ENCODE data around the gene SUFU.
"Not testable (repeated sequence)": the region's sequence is repeated elsewhere in the genome, so short reads cannot be mapped to it uniquely, and the experiment has no call there.

Gene SUFU

DNA sequence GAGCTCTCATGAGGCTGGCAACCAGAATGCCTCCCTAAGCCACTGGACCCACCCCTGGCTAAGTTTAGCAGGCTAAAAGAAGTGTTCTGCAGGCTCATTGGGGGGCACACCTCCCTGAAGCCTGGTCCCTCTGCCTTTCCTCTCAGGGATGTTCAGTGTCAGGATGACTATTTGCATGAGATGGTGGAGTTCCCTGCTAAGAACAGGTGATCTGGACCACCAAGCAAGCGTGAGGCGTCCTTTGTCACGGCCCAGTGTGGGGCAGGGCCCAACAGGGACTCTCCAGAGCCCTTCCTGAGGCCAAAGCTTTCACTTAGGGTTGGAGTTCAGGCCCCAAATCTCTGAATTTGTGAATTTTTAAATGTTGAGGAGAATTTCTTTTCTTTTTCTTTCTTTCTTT is 12.0 kb downstream of the SUFU start:
- DNase-seq, result no peak

DNA sequence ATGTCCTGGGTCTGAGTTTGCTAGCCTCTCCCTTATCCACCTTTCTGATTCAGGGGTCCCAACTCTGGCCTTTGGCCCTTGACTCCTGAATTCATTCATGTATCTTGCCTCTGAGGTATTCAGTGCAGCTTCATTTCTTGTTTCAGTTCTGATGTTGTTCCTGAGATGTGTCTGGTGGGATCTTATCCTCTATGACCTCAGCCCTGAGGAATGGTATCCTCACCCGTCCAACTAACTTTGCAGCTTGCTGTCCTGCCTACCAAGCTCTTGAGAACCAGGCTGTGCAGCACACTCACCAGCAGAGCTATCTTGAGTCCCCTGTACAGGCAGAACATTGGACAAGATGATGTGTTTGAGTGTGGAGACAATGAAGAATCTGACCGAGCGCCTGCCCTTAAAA is 13.8 kb downstream of the SUFU start:
- DNase-seq, result no peak

DNA sequence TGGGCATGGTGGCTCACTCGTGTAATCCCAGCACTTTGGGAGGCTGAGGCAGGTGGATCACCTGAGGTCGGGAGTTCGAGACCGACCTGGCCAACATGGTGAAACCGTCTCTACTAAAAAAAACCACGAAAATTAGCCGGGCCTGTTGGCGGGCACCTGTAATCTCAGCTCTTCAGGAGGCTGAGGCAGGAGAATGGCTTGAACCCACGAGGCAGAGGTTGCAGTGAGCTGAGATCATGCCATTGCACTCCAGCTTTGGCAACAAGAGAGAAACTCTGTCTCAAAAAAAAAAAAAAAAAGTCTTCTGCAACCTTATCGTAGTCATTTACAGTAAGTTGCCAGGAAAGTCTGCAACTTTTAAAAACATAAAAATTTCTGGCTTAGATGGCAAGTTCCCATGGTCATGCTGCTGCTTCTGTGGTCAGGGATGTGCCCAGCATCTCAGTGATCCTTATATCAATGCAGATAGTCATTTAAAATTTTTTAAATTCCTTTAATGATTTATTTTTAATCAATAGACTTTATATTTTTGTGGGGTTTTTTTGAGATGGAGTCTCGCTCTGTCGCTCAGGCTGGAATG is 15.6 kb downstream of the SUFU start:
- DNase-seq, result no peak

- DNase-seq, result no peak
Observed at GRCh38 chr10:102522874-102523249, 19.1 kb downstream of the SUFU start.

DNA sequence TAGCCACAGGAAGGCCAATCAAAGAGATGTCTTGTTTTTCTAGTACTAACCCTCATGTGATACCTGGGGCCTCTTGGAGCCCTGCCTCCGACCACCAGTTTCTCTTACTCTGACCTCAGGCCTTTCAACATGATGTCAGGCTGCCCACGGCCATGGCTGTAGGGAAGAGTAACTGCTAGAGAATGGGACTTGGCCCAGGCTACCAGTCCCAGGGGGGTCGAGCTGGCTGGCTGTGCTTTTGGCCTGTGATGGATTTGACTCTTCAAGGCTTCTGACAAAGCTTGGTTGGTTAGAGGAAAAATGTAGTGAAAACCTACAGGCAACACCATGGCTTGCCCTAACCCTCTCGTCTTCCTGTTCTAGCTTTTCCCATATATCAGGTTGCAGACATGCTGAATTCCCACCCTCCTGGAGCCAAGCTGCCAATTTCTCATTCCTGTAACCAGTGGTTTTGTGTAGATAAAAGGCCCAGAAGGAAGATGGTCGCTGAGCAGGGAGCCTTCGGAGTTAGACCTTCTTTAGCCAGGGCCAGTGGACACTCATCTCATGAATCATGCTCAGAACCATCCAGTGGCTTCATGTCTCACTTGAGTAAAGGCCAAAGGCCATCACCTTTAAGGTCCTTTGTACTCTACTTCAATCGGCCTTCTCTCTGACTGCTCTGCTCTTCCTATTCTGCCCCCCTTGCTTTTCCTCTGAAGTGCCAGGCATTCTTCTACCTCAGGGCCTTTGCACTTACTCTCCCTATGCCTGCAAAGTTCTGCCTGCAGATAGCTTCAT is 19.7 kb downstream of the SUFU start:
- DNase-seq, result no peak

GRCh38 chr10:102524746-102525145 is 21.0 kb downstream of the SUFU start:
- no peak for DNase-seq

GRCh38 chr10:102527546-102527945 is 23.8 kb downstream of the SUFU start:
- no peak for DNase-seq

DNA sequence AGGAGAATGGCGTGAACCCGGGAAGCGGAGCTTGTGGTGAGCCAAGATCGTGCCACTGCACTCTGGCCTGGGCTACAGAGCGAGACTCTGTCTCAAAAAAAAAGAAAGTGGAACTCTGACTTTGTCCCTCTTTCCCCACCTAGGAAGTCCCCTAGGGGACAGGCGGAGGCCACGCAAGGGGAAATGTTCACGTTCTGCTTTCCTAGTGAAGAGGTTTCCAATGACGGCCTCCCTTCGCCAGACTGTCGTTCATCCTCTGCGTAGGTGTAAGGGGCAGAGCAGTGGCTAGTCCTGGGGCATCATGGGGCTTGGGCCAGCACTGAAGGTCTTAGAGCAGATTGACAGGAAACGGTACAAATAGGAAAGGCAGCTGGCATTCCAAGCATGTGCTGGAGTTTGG is 30.6 kb downstream of the SUFU start:
- no peak for DNase-seq

DNA sequence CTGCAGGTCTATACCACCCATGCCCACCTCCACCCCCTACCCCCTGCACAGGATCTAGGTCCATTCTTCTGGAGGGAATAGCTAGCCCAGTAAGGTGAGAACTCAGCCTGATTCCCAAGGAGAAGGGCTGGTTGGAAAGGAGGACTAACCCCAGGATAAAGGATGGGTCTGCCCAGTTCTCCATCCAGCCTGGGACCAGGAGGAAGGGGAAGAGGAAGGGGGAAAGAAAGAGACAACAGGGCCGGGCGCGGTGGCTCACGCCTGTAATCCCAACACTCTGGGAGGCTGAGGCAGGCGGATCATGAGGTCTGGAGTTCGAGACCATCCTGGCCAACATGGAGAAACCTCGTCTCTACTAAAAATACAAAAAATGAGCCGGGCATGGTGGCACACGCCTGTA is 31.2 kb downstream of the SUFU start:
- DNase-seq, result not testable (repeated sequence)

DNA sequence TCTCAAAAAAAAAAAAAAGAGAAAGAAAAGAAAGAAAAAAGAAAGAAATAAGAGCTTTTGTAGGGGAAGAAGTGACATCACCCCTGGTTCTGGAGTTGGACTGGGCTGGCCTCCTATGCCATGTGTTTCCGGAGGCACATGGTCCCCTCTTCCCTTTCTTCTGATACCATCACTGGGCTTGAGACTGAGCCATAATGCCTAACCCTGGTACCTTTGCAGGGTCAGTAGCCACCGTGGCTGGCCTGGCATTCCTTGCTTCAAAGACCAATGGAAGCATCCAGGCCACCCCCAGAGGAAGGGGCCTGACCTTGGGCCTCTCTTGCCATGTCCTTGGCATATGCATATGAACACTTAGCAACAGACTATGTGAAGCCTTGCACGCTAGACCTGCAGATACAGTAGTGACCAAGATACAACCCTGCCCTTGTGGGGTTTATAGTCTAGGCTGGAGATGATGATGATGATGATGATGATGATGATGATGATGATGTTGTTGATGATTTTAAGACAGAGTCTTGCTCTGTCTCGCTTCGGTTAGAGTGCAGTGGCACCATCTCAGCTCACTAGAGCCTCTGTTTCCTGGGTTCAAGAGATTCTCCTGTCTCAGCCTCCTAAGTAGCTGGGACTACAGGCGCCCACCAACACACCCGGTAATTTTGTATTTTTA is 31.8 kb downstream of the SUFU start:
- DNase-seq, result no peak

- DNase-seq, result no peak
Observed at GRCh38 chr10:102537367-102537766, 33.6 kb downstream of the SUFU start.

GRCh38 chr10:102537948-102538347 is 34.2 kb downstream of the SUFU start:
- no peak for DNase-seq

DNA sequence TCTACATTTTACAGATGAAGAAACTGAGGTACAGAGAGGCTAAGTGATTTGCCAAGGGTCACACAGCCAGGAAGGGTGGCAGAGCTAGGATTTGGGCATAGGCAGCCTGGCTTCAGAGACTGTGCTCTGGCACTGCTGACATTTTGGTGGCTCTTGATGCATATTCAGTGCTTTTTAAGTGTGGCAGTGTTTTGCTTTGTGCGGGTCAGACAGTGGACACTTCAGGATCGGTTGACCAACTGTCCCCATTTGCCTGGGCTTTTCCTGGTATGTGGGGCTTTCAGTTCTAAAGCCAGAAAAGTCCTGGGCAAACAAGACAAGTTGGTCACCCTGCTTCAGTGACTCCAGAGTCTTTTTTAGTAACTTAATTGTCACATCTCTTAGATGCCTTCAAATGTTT is 35.0 kb downstream of the SUFU start:
- no peak for DNase-seq

DNA sequence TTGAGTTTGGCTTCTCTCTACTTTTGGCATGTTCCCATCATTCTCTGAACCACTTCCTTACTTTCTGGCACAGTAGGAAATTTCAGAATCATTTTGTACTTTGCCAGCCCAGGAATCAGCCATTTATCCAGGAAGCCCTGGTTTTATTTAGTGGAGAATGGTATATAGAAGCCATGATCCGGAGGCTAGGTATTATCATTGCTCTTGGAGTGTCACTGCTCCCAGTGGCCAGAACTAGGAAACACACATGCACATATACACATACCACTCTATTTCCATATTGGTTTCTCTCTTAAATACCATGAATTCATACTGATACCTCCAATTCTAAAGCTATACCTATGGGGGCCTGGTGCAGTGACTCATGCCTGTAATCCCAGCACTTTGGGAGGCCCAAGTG is 36.3 kb downstream of the SUFU start:
- DNase-seq, result no peak

- DNase-seq, result no peak
Observed at GRCh38 chr10:102542800-102543418, 39.1 kb downstream of the SUFU start.

DNA sequence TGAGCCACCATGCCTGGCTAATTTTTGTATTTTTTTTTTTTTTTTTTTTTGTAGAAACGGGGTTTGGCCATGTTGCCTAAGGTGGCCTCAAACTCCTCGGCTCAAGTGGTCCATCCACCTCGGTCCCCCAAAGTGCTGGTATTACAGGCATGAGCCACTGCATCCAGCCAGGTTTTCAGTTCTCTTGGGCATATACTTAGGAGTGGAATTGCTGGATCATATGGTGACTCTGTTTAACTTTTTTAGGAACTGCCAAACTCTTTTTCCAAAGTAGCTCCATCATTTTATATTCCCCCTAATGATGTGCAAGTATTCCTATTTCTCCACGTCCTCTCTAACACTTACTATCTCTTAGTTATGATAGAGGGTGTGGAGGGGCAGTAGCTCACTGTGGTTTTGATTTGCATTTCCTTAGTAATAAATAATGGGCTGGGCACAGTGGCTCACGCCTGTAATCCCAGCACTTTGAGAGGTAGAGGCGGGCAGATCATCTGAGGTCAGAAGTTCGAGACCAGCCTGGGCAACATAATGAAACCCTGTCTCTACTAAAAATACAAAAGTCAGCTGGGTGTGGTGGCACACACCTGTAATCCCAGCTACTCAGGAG is 41.6 kb downstream of the SUFU start:
- DNase-seq, result no peak

GRCh38 chr10:102545997-102546396 is 42.2 kb downstream of the SUFU start:
- no peak for DNase-seq

- no peak for DNase-seq
Observed at GRCh38 chr10:102546606-102547320, 43.0 kb downstream of the SUFU start.

DNA sequence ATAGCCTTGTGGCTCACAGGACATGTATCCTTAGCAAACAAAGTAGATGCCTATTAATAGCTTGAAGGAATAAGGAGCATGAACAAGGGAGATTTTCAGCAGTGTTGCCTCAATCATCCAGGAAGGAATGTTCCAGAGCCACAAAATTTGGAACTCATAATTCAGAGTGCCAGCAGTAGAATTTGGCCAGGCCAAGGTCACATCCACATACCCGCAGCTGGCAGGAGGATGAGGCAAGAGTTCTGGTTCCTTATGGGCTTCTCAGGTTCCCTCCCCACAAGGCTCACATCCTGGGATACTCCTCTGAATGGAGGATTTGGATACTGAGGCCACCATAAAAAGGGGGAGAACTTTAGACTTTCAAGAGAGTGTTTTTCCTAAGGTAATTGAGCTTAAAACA is 45.8 kb downstream of the SUFU start:
- DNase-seq, result no peak

- DNase-seq, result no peak
Observed at GRCh38 chr10:102550636-102551210, 47.0 kb downstream of the SUFU start.

GRCh38 chr10:102552533-102552932 is 48.8 kb downstream of the SUFU start:
- DNase-seq, result no peak

GRCh38 chr10:102553771-102554170 is 50.0 kb downstream of the SUFU start:
- DNase-seq, result no peak
